Measurements from ENCODE around the gene VWA2. TPM values are rescaled to one million over a fixed set of nuclear protein-coding genes. Genes with fewer than 3 reads are reported as not detected.

The VWA2 gene
- total and polyA plus RNA-seq, 2 donors (not counting 3 experiments of a cell fraction or from before 2014, with no cell fraction given), result not detected

- no peak overlapping the region for H2AFZ ChIP-seq (ENCODE audit: low read depth, low read length)
- H3K9me1 ChIP-seq (replicated peaks; ENCODE audit: control insufficient read depth, extremely low read depth, insufficient read depth, low read length), result no peaks in the 10 kb centered on the region
- DNase-seq (ENCODE audit: low read depth, low spot score), result no peak
- dilution Hi-C loops (cut with MboI; ENCODE audit: extremely low pct_ligation_motif_present, low sequenced_read_pairs) (no loop called here), intact Hi-C loops (cut with micrococcal nuclease) (no loop called here)
- CTCF ChIA-PET, result interaction anchor here (0.6 to 3.3 kb wide), 3 partner anchors 17 to 169 kb away, joined by 3 to 11 read pairs (median 11); no protein-coding TSS in a partner anchor
- BruUV-seq (replicated peaks), result no TSS peak
- no peaks in the 10 kb centered on the region for H3K79me2 ChIP-seq (ENCODE audit: control insufficient read depth, insufficient read depth, low read length)
- H3K4me2 ChIP-seq (ENCODE audit: insufficient read depth, low read length), result no peak overlapping the region
- H3K4me1 ChIP-seq (ENCODE audit: control insufficient read depth, extremely low read depth, insufficient read depth, low read length), result no peaks in the 10 kb centered on the region
- H3K4me3 ChIP-seq (replicated peaks in 1 of 3; ENCODE audit: insufficient read depth in 1 of 3, low read depth in 1 of 3, low read length in 3 of 3), result no peak overlapping the region
- no peaks in the 10 kb centered on the region for H3K9me3 ChIP-seq (replicated peaks; ENCODE audit: control insufficient read depth, insufficient read depth, low read length)
- FAIRE-seq, result no peak
- H3K27me3 ChIP-seq (ENCODE audit: control insufficient read depth in 2 of 2, insufficient read depth in 2 of 2, low read length in 2 of 2), result peaks cover 0 to 9% of the 10 kb centered on the region in 2 experiments
- H3K9ac ChIP-seq (replicated peaks; ENCODE audit: extremely low read depth, insufficient read depth, low read length), result no peak overlapping the region
- H3K36me3 ChIP-seq (ENCODE audit: control insufficient read depth in 2 of 2, extremely low read depth in 1 of 2, insufficient read depth in 2 of 2, low read length in 2 of 2), result no peaks in the 10 kb centered on the region
- H4K20me1 ChIP-seq (replicated peaks; ENCODE audit: control insufficient read depth, extremely low read depth, insufficient read depth, low read length), result no peaks in the 10 kb centered on the region
- no peak for TF ChIP-seq POLR2AphosphoS5 (IDR thresholded peaks at IDR 0.05; ENCODE audit: insufficient read depth, low read depth, low read length)
- no peak for TF ChIP-seq JUN (IDR thresholded peaks at IDR 0.05; ENCODE audit: borderline replicate concordance, insufficient read depth, insufficient read length, low read depth)
- TF ChIP-seq FOS (IDR thresholded peaks at IDR 0.05; ENCODE audit: borderline replicate concordance, insufficient read depth, low read length), result no peak
- no peak for TF ChIP-seq GATA2 (IDR thresholded peaks at IDR 0.05; ENCODE audit: insufficient read depth, insufficient read length, low read depth, low read length)
- TF ChIP-seq POLR2A (IDR thresholded peaks at IDR 0.05; ENCODE audit: low read depth, low read length), result no peak
- no peak for TF ChIP-seq MAX (IDR thresholded peaks at IDR 0.05; ENCODE audit: insufficient read depth, insufficient read length)
- TF ChIP-seq EZH2 (IDR thresholded peaks at IDR 0.05; ENCODE audit: borderline replicate concordance, low read depth, low read length, severe bottlenecking), result no peak
- no peak for TF ChIP-seq CTCF (IDR thresholded peaks at IDR 0.05; ENCODE audit: extremely low read depth in 1 of 2, insufficient read depth in 1 of 2, low read depth in 1 of 2, low read length in 2 of 2)
- no peak for TF ChIP-seq MYC (IDR thresholded peaks at IDR 0.05; ENCODE audit: low read depth, low read length)
- no peak overlapping the region for H3K27ac ChIP-seq (ENCODE audit: insufficient read depth, low read depth, low read length)
- POLR2A ChIA-PET, result no interaction called here
These were observed 46.9 kb downstream of the VWA2 start for GRCh38 chr10:114285961-114286441.
